HEK293 (cell line): ENCODE results near the gene SGSM2.

Source experiments
- CTCF ChIA-PET: fragments of 350-600 bp; formaldehyde crosslinking; extraction: SDS; loops from one replicate; lab custom pipeline; 2021; ENCODE audit warnings: antibody characterized with exemption; lab: Yijun Ruan, JAX
- POLR2A ChIA-PET: fragments of 300-600 bp; formaldehyde crosslinking; extraction: SDS; loops from one replicate; lab custom pipeline; 2020; ENCODE audit warnings: antibody characterized with exemption, inconsistent platforms; lab: Yijun Ruan, JAX
- H3K27ac ChIP-seq: fragments of 200-500 bp; sonication (Bioruptor generic); 2 replicates; pipeline ENCODE4 v1.5.1; 2014; ENCODE audit warnings: low read depth, low read length, control low read depth, inconsistent platforms; ENCODE audit errors: extremely low read depth
- H3K36me3 ChIP-seq, 2 experiments: fragments of 200-500 bp in 1 of 2; sonication (Bioruptor generic) in 1 of 2; 1 replicate in 1 of 2; 2 replicates in 1 of 2; pipeline ENCODE4 v1.5.1; 2014 to 2017; ENCODE audit warnings: inconsistent platforms in 2 of 2, low read length in 2 of 2; ENCODE audit not compliant: control insufficient read depth in 2 of 2, insufficient read depth in 1 of 2
- H3K4me1 ChIP-seq: fragments of 200-500 bp; sonication (Bioruptor generic); 2 replicates; pipeline ENCODE4 v1.5.1; 2014; ENCODE audit warnings: mild to moderate bottlenecking, low read length, inconsistent platforms; ENCODE audit not compliant: control insufficient read depth, insufficient read depth
- H3K4me3 ChIP-seq: 2 replicates; pipeline ENCODE4 v1.5.1; 2011; ENCODE audit warnings: low read depth, mild to moderate bottlenecking, control low read depth, low read length, moderate library complexity
- H3K9me3 ChIP-seq: fragments of 200-500 bp; sonication (Bioruptor generic); 2 replicates; pipeline ENCODE4 v1.5.1; 2014; ENCODE audit warnings: low read depth, low read length, inconsistent platforms; ENCODE audit not compliant: control insufficient read depth, insufficient read depth
- SP7 ChIP-seq: fragments of 450-650 bp; formaldehyde crosslinking; IDR thresholded peaks from 2 replicates; pipeline ENCODE4 v1.5.1; 2016; ENCODE audit warnings: missing biosample characterization, missing genetic modification characterization
- WT1 ChIP-seq: fragments of 450-650 bp; formaldehyde crosslinking; IDR thresholded peaks from 2 replicates; pipeline ENCODE4 v1.5.1; 2016; ENCODE audit warnings: missing biosample characterization, missing genetic modification characterization
- ZNF121 ChIP-seq: fragments of 450-650 bp; formaldehyde crosslinking; IDR thresholded peaks from 2 replicates; pipeline ENCODE4 v1.5.1; 2016; ENCODE audit warnings: missing biosample characterization, missing genetic modification characterization
- ZNF133 ChIP-seq: fragments of 450-650 bp; formaldehyde crosslinking; IDR thresholded peaks from 2 replicates; pipeline ENCODE4 v1.5.1; 2016; ENCODE audit warnings: missing biosample characterization, missing genetic modification characterization
- ZNF16 ChIP-seq: fragments of 450-650 bp; formaldehyde crosslinking; IDR thresholded peaks from 2 replicates; pipeline ENCODE4 v1.5.1; 2016; ENCODE audit warnings: low read depth, missing biosample characterization, missing genetic modification characterization
- ZNF23 ChIP-seq: fragments of 450-650 bp; formaldehyde crosslinking; IDR thresholded peaks from 2 replicates; pipeline ENCODE4 v1.5.1; 2016; ENCODE audit warnings: missing biosample characterization, missing genetic modification characterization, borderline replicate concordance
- ZNF416 ChIP-seq: fragments of 450-650 bp; formaldehyde crosslinking; IDR thresholded peaks from 2 replicates; pipeline ENCODE4 v1.5.1; 2016; ENCODE audit warnings: missing biosample characterization, missing genetic modification characterization
- ZNF423 ChIP-seq: fragments of 450-650 bp; formaldehyde crosslinking; IDR thresholded peaks from 2 replicates; pipeline ENCODE4 v1.5.1; 2016; ENCODE audit warnings: missing biosample characterization, missing genetic modification characterization
- ZNF544 ChIP-seq: fragments of 450-650 bp; formaldehyde crosslinking; IDR thresholded peaks from 2 replicates; pipeline ENCODE4 v1.5.0; 2017; ENCODE audit warnings: missing biosample characterization, missing genetic modification characterization
- ZNF600 ChIP-seq: fragments of 450-650 bp; formaldehyde crosslinking; IDR thresholded peaks from 2 replicates; pipeline ENCODE4 v1.5.1; 2016; ENCODE audit warnings: missing biosample characterization, missing genetic modification characterization
- ZNF664 ChIP-seq: fragments of 450-650 bp; formaldehyde crosslinking; IDR thresholded peaks from 2 replicates; pipeline ENCODE4 v1.5.1; 2016; ENCODE audit warnings: missing biosample characterization, missing genetic modification characterization
- ZNF701 ChIP-seq: fragments of 450-650 bp; formaldehyde crosslinking; IDR thresholded peaks from 2 replicates; pipeline ENCODE4 v1.5.1; 2016; ENCODE audit warnings: missing biosample characterization, missing genetic modification characterization
- ZNF707 ChIP-seq: fragments of 450-650 bp; formaldehyde crosslinking; IDR thresholded peaks from 2 replicates; pipeline ENCODE4 v1.5.1; 2016; ENCODE audit warnings: missing biosample characterization, missing genetic modification characterization
- ZNF777 ChIP-seq: fragments of 450-650 bp; formaldehyde crosslinking; IDR thresholded peaks from 2 replicates; pipeline ENCODE4 v1.5.1; 2017; ENCODE audit warnings: missing biosample characterization, missing genetic modification characterization, borderline replicate concordance
- TF ChIP-seq, protein P1 (sequence below): fragments of 450-650 bp; formaldehyde crosslinking; IDR thresholded peaks from 2 replicates; pipeline ENCODE4 v1.5.1; 2016; ENCODE audit warnings: missing biosample characterization, missing genetic modification characterization, low read depth
- TF ChIP-seq, protein P2 (sequence below): fragments of 450-650 bp; formaldehyde crosslinking; IDR thresholded peaks from 2 replicates; pipeline ENCODE4 v1.5.1; 2016; ENCODE audit warnings: missing biosample characterization, missing genetic modification characterization

SGSM2 gene

GRCh38 chr17:2402544-2402943, 65.2 kb downstream of the SGSM2 start (continued):
- TF ChIP-seq ZNF416 (tag by site-specific recombination) = no peak
- TF ChIP-seq ZNF23 (tag by site-specific recombination) = no peak
- TF ChIP-seq ZNF544 (tag by site-specific recombination) = no peak

- CTCF ChIA-PET = interaction anchor here (0.6 to 11.4 kb wide), 5 partner anchors 11 to 439 kb away, joined by 4 to 116 read pairs (median 4); no protein-coding TSS in a partner anchor
- H3K36me3 ChIP-seq = no peaks in the 10 kb centered on the region
- no peak overlapping the region for H3K4me3 ChIP-seq
- no peak overlapping the region for H3K27ac ChIP-seq
- H3K9me3 ChIP-seq = no peaks in the 10 kb centered on the region
- TF ChIP-seq WT1 = no peak
- no peak for TF ChIP-seq SP7
- TF ChIP-seq ZNF121 (tag by site-specific recombination) = no peak
- TF ChIP-seq, protein P1, sequence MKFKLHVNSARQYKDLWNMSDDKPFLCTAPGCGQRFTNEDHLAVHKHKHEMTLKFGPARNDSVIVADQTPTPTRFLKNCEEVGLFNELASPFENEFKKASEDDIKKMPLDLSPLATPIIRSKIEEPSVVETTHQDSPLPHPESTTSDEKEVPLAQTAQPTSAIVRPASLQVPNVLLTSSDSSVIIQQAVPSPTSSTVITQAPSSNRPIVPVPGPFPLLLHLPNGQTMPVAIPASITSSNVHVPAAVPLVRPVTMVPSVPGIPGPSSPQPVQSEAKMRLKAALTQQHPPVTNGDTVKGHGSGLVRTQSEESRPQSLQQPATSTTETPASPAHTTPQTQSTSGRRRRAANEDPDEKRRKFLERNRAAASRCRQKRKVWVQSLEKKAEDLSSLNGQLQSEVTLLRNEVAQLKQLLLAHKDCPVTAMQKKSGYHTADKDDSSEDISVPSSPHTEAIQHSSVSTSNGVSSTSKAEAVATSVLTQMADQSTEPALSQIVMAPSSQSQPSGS (tag by site-specific recombination) = no peak
- no peak for TF ChIP-seq ZNF777 (tag by site-specific recombination)
- no peak for TF ChIP-seq ZNF423 (tag by site-specific recombination)
- no peak for TF ChIP-seq ZNF16 (tag by site-specific recombination)
- TF ChIP-seq ZNF133 (tag by site-specific recombination) = no peak
- TF ChIP-seq, protein P2, sequence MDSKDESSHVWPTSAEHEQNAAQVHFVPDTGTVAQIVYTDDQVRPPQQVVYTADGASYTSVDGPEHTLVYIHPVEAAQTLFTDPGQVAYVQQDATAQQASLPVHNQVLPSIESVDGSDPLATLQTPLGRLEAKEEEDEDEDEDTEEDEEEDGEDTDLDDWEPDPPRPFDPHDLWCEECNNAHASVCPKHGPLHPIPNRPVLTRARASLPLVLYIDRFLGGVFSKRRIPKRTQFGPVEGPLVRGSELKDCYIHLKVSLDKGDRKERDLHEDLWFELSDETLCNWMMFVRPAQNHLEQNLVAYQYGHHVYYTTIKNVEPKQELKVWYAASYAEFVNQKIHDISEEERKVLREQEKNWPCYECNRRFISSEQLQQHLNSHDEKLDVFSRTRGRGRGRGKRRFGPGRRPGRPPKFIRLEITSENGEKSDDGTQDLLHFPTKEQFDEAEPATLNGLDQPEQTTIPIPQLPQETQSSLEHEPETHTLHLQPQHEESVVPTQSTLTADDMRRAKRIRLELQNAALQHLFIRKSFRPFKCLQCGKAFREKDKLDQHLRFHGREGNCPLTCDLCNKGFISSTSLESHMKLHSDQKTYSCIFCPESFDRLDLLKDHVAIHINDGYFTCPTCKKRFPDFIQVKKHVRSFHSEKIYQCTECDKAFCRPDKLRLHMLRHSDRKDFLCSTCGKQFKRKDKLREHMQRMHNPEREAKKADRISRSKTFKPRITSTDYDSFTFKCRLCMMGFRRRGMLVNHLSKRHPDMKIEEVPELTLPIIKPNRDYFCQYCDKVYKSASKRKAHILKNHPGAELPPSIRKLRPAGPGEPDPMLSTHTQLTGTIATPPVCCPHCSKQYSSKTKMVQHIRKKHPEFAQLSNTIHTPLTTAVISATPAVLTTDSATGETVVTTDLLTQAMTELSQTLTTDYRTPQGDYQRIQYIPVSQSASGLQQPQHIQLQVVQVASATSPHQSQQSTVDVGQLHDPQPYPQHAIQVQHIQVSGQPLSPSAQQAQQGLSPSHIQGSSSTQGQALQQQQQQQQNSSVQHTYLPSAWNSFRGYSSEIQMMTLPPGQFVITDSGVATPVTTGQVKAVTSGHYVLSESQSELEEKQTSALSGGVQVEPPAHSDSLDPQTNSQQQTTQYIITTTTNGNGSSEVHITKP (tag by site-specific recombination) = no peak
- TF ChIP-seq, all 188 proteins: peak for 0
- POLR2A ChIA-PET = interaction anchor here (0.5 kb wide), 1 partner anchor 111 kb away, joined by 5 read pairs; no protein-coding TSS in a partner anchor
- H3K4me1 ChIP-seq = peaks cover 7% of the 10 kb centered on the region
These were observed 65.7 kb downstream of the SGSM2 start for GRCh38 chr17:2403044-2403443.

DNA sequence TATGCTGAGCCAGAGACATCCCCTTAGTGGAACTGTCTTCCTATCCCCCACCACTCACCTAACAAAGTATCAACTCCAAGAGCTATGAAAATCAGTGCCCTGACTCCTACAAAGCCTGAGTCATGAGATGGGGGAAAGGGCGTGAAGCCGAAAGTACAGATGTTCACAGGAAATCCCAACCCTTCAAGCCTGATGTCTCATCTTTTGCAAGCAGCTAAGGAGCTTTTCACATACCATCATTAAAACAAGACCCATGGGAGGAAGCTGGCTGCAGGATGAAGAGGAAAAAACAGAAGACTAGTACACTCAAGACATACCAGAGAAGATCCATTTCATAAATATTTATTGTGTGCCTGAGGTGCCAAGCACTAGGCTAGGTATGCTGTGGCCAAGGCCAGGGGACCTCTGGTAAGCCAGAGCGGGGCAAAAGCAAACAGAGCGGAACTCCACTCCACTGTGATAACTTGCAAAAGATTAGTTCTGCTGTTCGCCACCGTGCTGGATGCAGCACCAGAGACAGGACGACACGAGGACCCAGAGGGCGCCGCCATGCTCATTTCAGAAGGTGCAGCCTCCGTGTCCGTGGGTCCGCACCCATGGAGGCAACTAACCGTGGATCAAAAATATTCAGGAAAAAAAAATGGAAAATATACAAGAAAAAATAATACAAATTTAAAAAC, 68.1 kb downstream of the SGSM2 start:
- ChIA-PET CTCF (interaction anchor here (0.7 to 11.4 kb wide), 3 partner anchors 12 to 23 kb away, joined by 4 to 116 read pairs (median 86); no protein-coding TSS in a partner anchor), POLR2A (no interaction called here)
- 0 out of 2 replicates have a peak, but pooled peaks cover 4% of the 10 kb centered on the region for H3K4me1 ChIP-seq
- TF ChIP-seq ZNF600 (tag by site-specific recombination) (0 out of 2 replicates have a peak, but pooled peaks have one; percentile 25), ZNF707 (no peak), ZNF664 (tag by site-specific recombination) (no peak), ZNF701 (tag by site-specific recombination) (no peak)
- TF ChIP-seq, protein P1 (tag by site-specific recombination) = no peak
- H3K27ac ChIP-seq = no peak overlapping the region
- H3K9me3 ChIP-seq = no peaks in the 10 kb centered on the region
- H3K4me3 ChIP-seq = no peak overlapping the region
- no peaks in the 10 kb centered on the region; a peak in 1 of 3 replicates for H3K36me3 ChIP-seq
